ENCODE data around the gene RUBCNL.

DNA sequence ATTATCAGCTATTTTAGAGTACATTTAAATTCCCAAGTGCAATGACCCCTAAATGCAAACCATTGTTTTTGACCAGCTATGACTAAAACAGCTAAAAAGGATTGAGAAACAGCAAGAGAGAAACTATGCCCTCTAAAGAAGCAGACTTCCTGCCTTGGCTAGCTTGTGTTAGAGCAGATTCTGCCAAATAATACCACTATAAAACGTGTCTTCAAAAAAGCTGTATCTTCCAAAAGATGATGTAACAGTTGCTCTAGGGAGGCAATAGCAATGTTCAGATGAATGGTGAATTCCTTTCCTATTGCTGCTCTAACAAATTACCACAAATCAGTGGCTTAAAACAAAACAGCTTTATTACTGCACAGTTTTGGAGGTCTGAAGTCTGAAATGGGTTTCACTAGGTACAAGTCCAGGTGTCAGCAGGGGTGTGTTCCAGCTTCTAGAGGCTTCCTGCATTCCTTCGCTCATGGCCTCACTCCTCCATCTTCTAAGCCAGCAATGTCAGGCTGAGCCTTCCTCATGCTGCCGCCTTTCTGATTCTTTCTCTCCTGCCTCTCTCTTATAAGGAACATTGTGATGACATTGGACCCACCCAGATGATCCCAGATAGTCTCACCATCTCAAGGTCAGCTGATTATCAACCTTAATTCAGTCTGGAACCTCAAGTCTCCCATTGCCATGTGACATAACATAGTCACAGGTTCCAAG, 90.8 kb downstream of the RUBCNL start:
- TF ChIP-seq, protein P1, sequence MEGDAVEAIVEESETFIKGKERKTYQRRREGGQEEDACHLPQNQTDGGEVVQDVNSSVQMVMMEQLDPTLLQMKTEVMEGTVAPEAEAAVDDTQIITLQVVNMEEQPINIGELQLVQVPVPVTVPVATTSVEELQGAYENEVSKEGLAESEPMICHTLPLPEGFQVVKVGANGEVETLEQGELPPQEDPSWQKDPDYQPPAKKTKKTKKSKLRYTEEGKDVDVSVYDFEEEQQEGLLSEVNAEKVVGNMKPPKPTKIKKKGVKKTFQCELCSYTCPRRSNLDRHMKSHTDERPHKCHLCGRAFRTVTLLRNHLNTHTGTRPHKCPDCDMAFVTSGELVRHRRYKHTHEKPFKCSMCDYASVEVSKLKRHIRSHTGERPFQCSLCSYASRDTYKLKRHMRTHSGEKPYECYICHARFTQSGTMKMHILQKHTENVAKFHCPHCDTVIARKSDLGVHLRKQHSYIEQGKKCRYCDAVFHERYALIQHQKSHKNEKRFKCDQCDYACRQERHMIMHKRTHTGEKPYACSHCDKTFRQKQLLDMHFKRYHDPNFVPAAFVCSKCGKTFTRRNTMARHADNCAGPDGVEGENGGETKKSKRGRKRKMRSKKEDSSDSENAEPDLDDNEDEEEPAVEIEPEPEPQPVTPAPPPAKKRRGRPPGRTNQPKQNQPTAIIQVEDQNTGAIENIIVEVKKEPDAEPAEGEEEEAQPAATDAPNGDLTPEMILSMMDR (IDR thresholded peaks at IDR 0.05; ENCODE audit: poor library complexity): no peak
- TF ChIP-seq EZH2 (IDR thresholded peaks at IDR 0.05; ENCODE audit: borderline replicate concordance): no peak
